GM19035 (cell line): ENCODE results near the gene SLC29A3.

Source experiments
- ATAC-seq: cut with Tn5 transposase; IDR thresholded peaks from one replicate; pipeline ENCODE4 v1.9.1; 2021; ENCODE audit not compliant: unreplicated experiment

SLC29A3 gene

GRCh38 chr10:71366690-71367089 lies 47.6 kb downstream of the SLC29A3 start:
- no peak for ATAC-seq

GRCh38 chr10:71367271-71367670 lies 48.2 kb downstream of the SLC29A3 start:
- ATAC-seq: no peak

GRCh38 chr10:71368176-71368575 lies 49.1 kb downstream of the SLC29A3 start:
- ATAC-seq: no peak

- no peak for ATAC-seq
Measured at GRCh38 chr10:71368643-71369042, 49.6 kb downstream of the SLC29A3 start.

- ATAC-seq: no peak
Measured at GRCh38 chr10:71369602-71370001, 50.5 kb downstream of the SLC29A3 start.

- ATAC-seq: no peak
Measured at GRCh38 chr10:71370031-71370430, 51.0 kb downstream of the SLC29A3 start.

- no peak for ATAC-seq
Measured at GRCh38 chr10:71371750-71372166, 52.7 kb downstream of the SLC29A3 start.

- ATAC-seq: peak; percentile 48
Measured at GRCh38 chr10:71372882-71373495, 53.9 kb downstream of the SLC29A3 start.

GRCh38 chr10:71374481-71375233 lies 55.6 kb downstream of the SLC29A3 start:
- ATAC-seq: no peak

- no peak for ATAC-seq
Measured at GRCh38 chr10:71375952-71376351, 56.9 kb downstream of the SLC29A3 start.

- no peak for ATAC-seq
Measured at GRCh38 chr10:71378336-71379117, 59.5 kb downstream of the SLC29A3 start.

- ATAC-seq: no peak
Measured at GRCh38 chr10:71379118-71379766, 60.2 kb downstream of the SLC29A3 start.

- no peak for ATAC-seq
Measured at GRCh38 chr10:71380841-71381240, 61.8 kb downstream of the SLC29A3 start.

GRCh38 chr10:71381611-71382010 lies 62.6 kb downstream of the SLC29A3 start:
- no peak for ATAC-seq

- no peak for ATAC-seq
Measured at GRCh38 chr10:71382028-71382427, 63.0 kb downstream of the SLC29A3 start.

GRCh38 chr10:71382757-71383156 lies 63.7 kb downstream of the SLC29A3 start:
- ATAC-seq: no peak

- ATAC-seq: peak; percentile 55
Measured at GRCh38 chr10:71383972-71384687, 65.1 kb downstream of the SLC29A3 start.

GRCh38 chr10:71388171-71388570 lies 69.1 kb downstream of the SLC29A3 start:
- ATAC-seq: no peak

- no peak for ATAC-seq
Measured at GRCh38 chr10:71388583-71389310, 69.7 kb downstream of the SLC29A3 start.
